ENCODE results near the gene ERC2.

ERC2 gene

GRCh38 chr3:56124546-56124945 is 343.7 kb downstream of the ERC2 start:
- no peak for TF ChIP-seq CTCF (IDR thresholded peaks at IDR 0.05; ENCODE audit: extremely low read depth, missing control alignments)
- no peak for DNase-seq (ENCODE audit: low spot score)

DNA sequence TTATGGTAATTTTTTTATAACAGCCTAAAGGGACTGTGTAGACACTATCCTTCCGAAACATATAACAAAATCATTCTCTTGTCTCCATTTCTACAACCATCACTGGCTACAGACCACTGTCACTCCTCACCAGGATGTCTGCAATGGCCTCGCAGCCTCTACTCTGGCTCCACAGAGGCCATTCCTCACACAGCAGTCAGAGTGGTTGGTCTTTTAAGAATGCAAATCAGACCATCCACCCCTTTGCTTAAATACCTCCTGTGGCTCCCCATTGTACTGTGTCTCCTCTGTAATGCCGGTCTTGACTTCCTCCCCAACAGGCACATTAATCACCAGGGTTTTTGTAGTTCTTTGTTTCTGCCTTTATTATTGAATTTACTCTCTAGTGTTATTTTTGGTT is 344.8 kb downstream of the ERC2 start:
- TF ChIP-seq CTCF (IDR thresholded peaks at IDR 0.05; ENCODE audit: extremely low read depth, missing control alignments), result no peak
- DNase-seq (ENCODE audit: low spot score), result no peak

GRCh38 chr3:56122911-56123310 is 345.4 kb downstream of the ERC2 start:
- no peak for TF ChIP-seq CTCF (IDR thresholded peaks at IDR 0.05; ENCODE audit: extremely low read depth, missing control alignments)
- no peak for DNase-seq (ENCODE audit: low spot score)

DNA sequence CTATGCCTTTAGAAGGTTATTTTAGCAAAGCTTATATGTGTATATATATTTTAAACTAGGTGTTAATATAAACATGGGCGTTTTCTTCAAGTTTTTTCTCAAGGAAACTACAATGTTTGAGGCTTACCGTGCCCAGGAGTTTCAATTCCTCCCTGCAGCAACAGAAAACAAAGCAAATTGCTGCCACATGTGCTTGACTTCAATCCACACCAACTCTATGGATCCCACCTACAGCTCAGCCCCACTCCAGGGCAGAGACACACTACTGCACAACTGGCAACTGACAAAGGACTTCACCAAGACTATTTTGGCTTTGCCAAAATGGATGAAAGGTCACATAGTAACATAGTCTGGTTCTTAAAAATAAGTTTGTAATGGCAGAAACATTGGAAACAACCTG is 346.6 kb downstream of the ERC2 start:
- TF ChIP-seq CTCF (IDR thresholded peaks at IDR 0.05; ENCODE audit: extremely low read depth, missing control alignments), result no peak
- no peak for DNase-seq (ENCODE audit: low spot score)

DNA sequence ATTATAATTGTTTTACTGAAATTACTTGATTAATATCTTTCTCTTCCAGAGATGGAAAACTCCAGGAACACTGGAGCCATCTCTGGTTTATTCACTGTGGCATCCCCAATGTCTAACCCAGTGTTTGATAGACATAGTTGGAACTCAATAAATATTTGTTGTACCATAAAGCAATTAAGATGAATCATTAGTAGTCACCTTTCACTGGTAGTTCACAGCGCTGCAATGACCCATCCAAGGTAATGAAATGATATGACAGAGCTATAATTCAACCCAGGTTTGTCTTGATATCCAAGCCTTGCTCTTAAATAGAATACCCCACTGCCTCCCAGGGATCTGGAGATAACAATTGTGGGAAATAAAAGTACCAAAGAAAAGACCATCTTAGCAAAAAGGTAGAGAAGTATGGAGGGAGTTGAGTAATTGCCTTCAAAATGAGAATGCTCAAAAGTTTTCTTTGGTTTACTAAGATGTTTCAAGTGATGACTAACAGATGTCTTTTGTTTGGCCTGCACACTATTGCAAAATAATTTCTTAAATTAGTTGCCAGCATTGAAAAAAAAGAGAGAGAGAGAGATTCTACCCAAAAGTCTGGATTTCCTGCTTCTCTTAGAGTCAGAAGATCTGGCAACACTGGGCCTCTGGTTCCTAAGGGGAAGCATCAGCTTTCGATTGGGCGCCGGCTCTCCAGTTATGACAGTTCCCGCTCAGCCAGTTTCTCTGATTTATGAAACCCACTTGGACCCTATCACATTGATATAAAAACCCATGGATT is 348.5 kb downstream of the ERC2 start:
- DNase-seq (ENCODE audit: low spot score), result no peak
- no peak for TF ChIP-seq CTCF (IDR thresholded peaks at IDR 0.05; ENCODE audit: extremely low read depth, missing control alignments)

DNA sequence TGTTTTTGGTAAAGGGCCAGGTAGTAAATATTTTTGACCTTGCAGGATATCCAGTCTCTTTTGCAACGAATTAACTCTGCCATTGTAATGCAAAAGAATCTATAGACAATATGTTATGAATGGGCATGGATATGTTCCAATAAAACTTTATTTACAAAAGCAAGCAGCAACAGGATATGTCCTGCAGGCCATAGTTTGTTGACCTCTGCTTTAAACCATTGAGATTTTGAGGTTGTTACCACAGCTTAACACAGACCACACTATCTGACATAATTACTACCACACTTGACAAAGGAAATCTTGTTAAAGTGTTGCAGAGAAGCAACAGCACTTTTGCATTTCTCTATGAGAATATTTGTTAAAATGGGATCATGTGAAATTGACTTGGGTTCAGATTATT is 349.3 kb downstream of the ERC2 start:
- no peak for DNase-seq (ENCODE audit: low spot score)
- TF ChIP-seq CTCF (IDR thresholded peaks at IDR 0.05; ENCODE audit: extremely low read depth, missing control alignments), result no peak

- DNase-seq (ENCODE audit: low spot score), result no peak
- TF ChIP-seq CTCF (IDR thresholded peaks at IDR 0.05; ENCODE audit: extremely low read depth, missing control alignments), result no peak
Measured at GRCh38 chr3:56115698-56116097, 352.6 kb downstream of the ERC2 start.
